ENCODE results near the gene INF2.

DNA sequence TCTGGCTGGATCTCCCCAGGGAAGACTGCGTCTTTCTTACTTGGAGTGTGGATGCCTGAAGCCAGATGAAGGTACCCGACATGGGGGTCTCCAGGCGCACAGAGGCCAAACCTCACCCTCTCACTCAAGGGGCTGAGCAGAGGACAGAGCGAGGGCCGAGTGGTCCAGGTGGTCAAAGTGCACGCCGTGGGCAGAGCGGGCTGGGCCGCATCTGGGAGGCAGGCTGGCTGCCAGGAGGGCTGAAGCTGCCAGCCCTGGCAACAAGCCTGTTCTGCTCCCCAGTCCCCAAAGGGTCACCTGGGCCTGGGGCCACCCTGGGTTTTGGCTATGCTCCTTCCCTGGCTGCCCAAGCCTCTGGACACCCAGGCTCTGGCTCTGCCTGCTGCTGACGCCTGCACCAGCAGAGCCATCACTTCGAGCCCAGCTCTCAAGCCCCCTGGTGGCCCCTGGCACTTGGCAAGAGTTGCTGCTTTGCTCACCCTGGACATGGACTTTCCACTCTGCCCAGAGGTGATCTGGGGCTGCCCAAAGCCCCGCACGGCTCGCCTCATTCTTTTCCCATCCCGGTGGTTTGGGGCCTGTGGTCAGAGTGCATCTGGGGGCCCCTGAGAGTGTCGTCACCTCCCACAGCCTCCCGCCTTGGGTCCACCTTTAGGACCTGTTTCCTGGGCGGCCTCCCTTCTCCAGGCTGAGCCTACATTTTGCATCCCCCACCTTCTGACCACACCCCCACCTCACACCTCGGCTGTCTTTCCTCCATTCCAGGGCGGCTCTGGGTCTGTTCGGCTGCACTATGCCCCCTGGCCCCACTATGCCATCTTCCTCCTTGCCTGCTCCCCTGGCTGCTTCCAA, 37.4 kb downstream of the INF2 start:
- no peak for TF ChIP-seq CTCF (IDR thresholded peaks at IDR 0.05)
- no peak for TF ChIP-seq EP300 (IDR thresholded peaks at IDR 0.05)
- no peak for TF ChIP-seq POLR2A (IDR thresholded peaks at IDR 0.05; ENCODE audit: low read depth)

All from esophagus muscularis mucosa (tissue), 4 donors.